Esophagus squamous epithelium (tissue), 4 donors: ENCODE data around the gene ANGPTL2.

Experiments used
- CTCF ChIP-seq, 6 experiments: fragments of 450-650 bp in 4 of 6; fragments of 200-600 bp in 2 of 6; sonication (generic) in 2 of 6; IDR thresholded peaks; one replicate each; pipeline ENCODE4 v1.5.1; 2016 to 2019; ENCODE audit warnings: antibody characterized with exemption in 6 of 6, mild to moderate bottlenecking in 4 of 6, moderate library complexity in 4 of 6
- POLR2A ChIP-seq, 4 donors: fragments of 450-650 bp; IDR thresholded peaks; one replicate each; pipeline ENCODE4 v1.6.1; 2017; ENCODE audit warnings: antibody characterized with exemption in 4 of 4, mild to moderate bottlenecking in 4 of 4, moderate library complexity in 3 of 4

GRCh38 chr9:127093319-127094020 is 29.0 kb downstream of the ANGPTL2 start:
- no peak for TF ChIP-seq CTCF (IDR thresholded peaks at IDR 0.05)
- no peak for TF ChIP-seq POLR2A (IDR thresholded peaks at IDR 0.05)
